GM12892 (cell line): ENCODE data around the gene HECTD4.

ENCODE experiments used
- DNase-seq: peaks from one replicate; pipeline ENCODE4 v3.0.0; 2011; ENCODE audit not compliant: insufficient read length
- FAIRE-seq: peaks from 2 replicates; lab custom pipeline; 2011; peaks lifted over from hg19 to GRCh38; lab: Jason Lieb, UNC
- POLR2A ChIP-seq: IDR thresholded peaks from 2 replicates; pipeline ENCODE4 v1.6.1; 2011; ENCODE audit warnings: low read depth, low read length, control low read depth
- POLR2AphosphoS5 ChIP-seq: IDR thresholded peaks from 2 replicates; pipeline ENCODE4 v1.6.1; 2011; ENCODE audit warnings: low read depth, low read length, control low read depth
- TAF1 ChIP-seq: IDR thresholded peaks from 2 replicates; pipeline ENCODE4 v1.6.1; 2011; ENCODE audit warnings: low read depth, mild to moderate bottlenecking, control low read depth, low read length, borderline replicate concordance

HECTD4 gene

GRCh38 chr12:112185093-112185923, 196.9 kb downstream of the HECTD4 start:
- no peak for TF ChIP-seq TAF1
- no peak for TF ChIP-seq POLR2A
- TF ChIP-seq POLR2AphosphoS5, result no peak
- FAIRE-seq, result no peak
- DNase-seq, result no peak

GRCh38 chr12:112184056-112184887, 198.0 kb downstream of the HECTD4 start:
- DNase-seq (no peak), FAIRE-seq (no peak)
- TF ChIP-seq TAF1 (no peak), POLR2AphosphoS5 (no peak), POLR2A (no peak)

DNA sequence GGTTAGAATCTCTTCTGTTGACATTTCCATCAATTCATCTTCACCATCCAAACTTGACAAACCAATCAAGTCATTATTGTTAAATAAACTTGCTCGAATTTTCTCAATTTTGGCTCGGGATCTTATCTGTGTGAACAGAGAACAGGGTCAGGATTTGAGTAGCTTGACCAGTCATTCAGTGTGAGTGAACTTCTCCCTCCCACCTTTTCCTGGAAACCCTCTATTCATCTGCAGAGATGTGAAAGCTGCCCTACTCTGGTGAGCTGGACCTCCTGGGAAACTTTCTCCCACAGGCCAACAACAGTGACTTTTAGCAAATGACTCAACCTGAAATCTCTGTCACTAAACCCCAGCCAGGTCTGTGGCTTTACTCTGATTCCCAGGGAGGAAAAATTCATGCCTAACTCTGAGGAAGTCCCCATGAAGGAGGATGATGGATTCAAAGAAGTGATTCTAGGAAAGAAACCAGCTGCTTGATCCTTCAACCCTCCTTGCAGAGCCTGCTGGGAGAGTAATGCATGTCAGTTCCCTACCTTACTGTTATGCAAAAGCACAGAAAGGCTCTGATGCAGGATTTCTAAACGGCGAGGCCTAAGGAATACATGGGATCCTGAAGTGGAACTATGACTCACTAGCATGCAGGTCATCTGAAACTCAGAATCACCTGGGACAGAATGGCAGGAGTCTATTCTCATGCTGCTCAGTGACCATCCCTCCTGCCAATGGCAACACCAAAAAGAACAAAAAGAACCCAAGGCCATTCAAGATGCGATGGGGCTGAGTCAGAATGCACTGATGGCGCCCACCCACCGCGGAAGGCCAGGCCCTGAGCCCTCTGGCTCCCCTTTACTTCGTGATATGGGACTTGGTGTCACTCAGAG, 198.8 kb downstream of the HECTD4 start:
- DNase-seq (no peak), FAIRE-seq (no peak)
- no peak for TF ChIP-seq TAF1
- TF ChIP-seq POLR2AphosphoS5, result no peak
- no peak for TF ChIP-seq POLR2A

- TF ChIP-seq POLR2A (no peak), POLR2AphosphoS5 (no peak), TAF1 (no peak)
- FAIRE-seq, result no peak
- no peak for DNase-seq
These were observed 199.7 kb downstream of the HECTD4 start for GRCh38 chr12:112182499-112182898.

GRCh38 chr12:112180422-112180821, 201.8 kb downstream of the HECTD4 start:
- no peak for TF ChIP-seq POLR2AphosphoS5
- TF ChIP-seq TAF1, result no peak
- no peak for TF ChIP-seq POLR2A
- FAIRE-seq (no peak), DNase-seq (no peak)

- DNase-seq (no peak), FAIRE-seq (no peak)
- TF ChIP-seq POLR2A (no peak), POLR2AphosphoS5 (no peak), TAF1 (no peak)
These were observed 202.3 kb downstream of the HECTD4 start for GRCh38 chr12:112179916-112180315.

DNA sequence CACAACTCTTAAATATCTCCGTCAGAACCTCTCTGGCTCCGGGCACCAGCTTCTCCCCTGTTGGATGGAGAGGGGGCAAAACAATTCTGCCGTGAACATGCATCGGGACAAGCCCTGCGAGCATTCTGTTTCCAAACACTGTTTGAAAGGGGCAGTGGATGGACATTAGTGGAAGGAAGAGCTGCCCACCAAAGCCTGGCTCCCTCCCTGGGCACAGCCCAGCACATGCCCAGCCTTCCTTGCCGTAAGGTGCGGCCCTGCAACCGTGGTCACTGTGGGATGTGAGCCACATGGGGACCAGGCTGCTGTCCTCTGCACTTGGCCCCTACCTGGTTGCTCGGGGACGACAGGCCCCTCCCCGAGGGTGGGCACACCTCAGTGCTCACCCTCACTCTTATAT, 202.9 kb downstream of the HECTD4 start:
- FAIRE-seq, result no peak
- TF ChIP-seq POLR2AphosphoS5 (no peak), TAF1 (no peak), POLR2A (no peak)

GRCh38 chr12:112178796-112179195, 203.4 kb downstream of the HECTD4 start:
- FAIRE-seq (no peak), DNase-seq (no peak)
- TF ChIP-seq TAF1 (no peak), POLR2AphosphoS5 (no peak), POLR2A (no peak)

More for the DNA sequence above, 202.9 kb downstream of the HECTD4 start:
- no peak for DNase-seq

GRCh38 chr12:112176321-112177010, 205.8 kb downstream of the HECTD4 start:
- FAIRE-seq, result no peak
- TF ChIP-seq TAF1 (no peak), POLR2A (no peak), POLR2AphosphoS5 (no peak)

GRCh38 chr12:112175361-112176155, 206.7 kb downstream of the HECTD4 start:
- FAIRE-seq (no peak), DNase-seq (no peak)
- no peak for TF ChIP-seq TAF1
- no peak for TF ChIP-seq POLR2A
- no peak for TF ChIP-seq POLR2AphosphoS5

More at GRCh38 chr12:112176321-112177010, 205.8 kb downstream of the HECTD4 start:
- no peak for DNase-seq
